Transverse colon (tissue), 4 donors: ENCODE measurements around the gene IDI2.

ENCODE experiments used
- POLR2A ChIP-seq: fragments of 450-650 bp; IDR thresholded peaks from one replicate; pipeline ENCODE4 v1.6.1; 2016; ENCODE audit warnings: antibody characterized with exemption, mild to moderate bottlenecking, moderate library complexity
- POLR2AphosphoS5 ChIP-seq, 3 donors: sonication (generic); formaldehyde crosslinking; IDR thresholded peaks; one replicate each; pipeline ENCODE4 v1.6.1; 2016; ENCODE audit warnings: antibody characterized with exemption in 3 of 3
- TF ChIP-seq, protein P1 (sequence below), 5 experiments: fragments of 200-600 bp in 3 of 5; fragments of 450-650 bp in 2 of 5; sonication (generic) in 3 of 5; IDR thresholded peaks; 1 replicate in 2 of 5; 2 replicates in 3 of 5; pipeline ENCODE4 v1.5.1; 2016 to 2017; ENCODE audit warnings: antibody characterized with exemption in 5 of 5, inconsistent platforms in 3 of 5, mild to moderate bottlenecking in 2 of 5, moderate library complexity in 1 of 5

DNA sequence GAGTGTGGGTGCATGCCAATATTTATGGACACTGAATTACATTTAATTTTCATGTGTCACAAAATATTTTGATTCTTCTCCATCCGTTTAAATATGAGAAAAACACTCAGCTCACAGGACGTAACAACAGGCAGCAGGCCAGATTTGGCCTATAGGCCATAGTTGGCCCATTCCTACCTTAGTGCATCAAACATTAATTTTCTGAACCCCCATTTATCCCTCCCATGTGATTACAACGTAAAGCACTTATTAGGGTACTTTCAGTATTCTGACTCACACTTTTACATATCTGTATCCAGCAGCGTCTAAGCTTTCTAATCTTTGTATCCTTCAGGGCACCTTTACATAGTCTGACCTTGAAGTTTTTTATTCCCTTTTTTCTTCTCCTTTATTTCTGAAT, 19.3 kb upstream of the IDI2 start:
- TF ChIP-seq POLR2AphosphoS5 (IDR thresholded peaks at IDR 0.05): no peak
- TF ChIP-seq, protein P1, sequence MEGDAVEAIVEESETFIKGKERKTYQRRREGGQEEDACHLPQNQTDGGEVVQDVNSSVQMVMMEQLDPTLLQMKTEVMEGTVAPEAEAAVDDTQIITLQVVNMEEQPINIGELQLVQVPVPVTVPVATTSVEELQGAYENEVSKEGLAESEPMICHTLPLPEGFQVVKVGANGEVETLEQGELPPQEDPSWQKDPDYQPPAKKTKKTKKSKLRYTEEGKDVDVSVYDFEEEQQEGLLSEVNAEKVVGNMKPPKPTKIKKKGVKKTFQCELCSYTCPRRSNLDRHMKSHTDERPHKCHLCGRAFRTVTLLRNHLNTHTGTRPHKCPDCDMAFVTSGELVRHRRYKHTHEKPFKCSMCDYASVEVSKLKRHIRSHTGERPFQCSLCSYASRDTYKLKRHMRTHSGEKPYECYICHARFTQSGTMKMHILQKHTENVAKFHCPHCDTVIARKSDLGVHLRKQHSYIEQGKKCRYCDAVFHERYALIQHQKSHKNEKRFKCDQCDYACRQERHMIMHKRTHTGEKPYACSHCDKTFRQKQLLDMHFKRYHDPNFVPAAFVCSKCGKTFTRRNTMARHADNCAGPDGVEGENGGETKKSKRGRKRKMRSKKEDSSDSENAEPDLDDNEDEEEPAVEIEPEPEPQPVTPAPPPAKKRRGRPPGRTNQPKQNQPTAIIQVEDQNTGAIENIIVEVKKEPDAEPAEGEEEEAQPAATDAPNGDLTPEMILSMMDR (IDR thresholded peaks at IDR 0.05): no peak
- TF ChIP-seq POLR2A: no peak
